Measurements from ENCODE around the gene APBA3. TPM values are rescaled to one million over a fixed set of nuclear protein-coding genes. Genes with fewer than 3 reads are reported as not detected.

The APBA3 gene
- 11.3 TPM for total RNA-seq

GRCh38 chr19:3761382-3762129 lies at the start of gene APBA3:
TSS of gene APBA3 (minus strand) at chr19:3761692. CDS start at chr19:3760264, 1,428 bp downstream.

GRCh38 chr19:3785938-3786824 lies 24.7 kb upstream of the APBA3 start, which contains the start of gene MATK:
TSS of gene MATK (minus strand) at chr19:3786381. CDS start at chr19:3785135, 1,246 bp downstream.

GRCh38 chr19:3771906-3772455 lies 10.5 kb upstream of the APBA3 start, which contains the start of gene RAX2:
TSS of gene RAX2 (minus strand) at chr19:3772228. CDS start at chr19:3771742, 486 bp downstream.

GRCh38 chr19:3762501-3763459 lies 1.3 kb upstream of the APBA3 start, which contains the start of gene MRPL54:
TSS of gene MRPL54 (plus strand) at chr19:3762682. CDS start at chr19:3762701, 19 bp downstream.

GRCh38 chr19:3708207-3708931 lies 53.1 kb downstream of the APBA3 start, which contains the start of gene TJP3:
TSS of gene TJP3 (plus strand) at chr19:3708384. CDS start at chr19:3728433, 20,049 bp downstream.

Small RNA genes lying within 50 kb of the gene (small RNA-seq; reads per million reads assigned to genes)
- gene AC005777.1, result not detected

Other genes starting within 250 kb of the APBA3 start
- not detected for gene TEKTIP1, start 222.5 kb downstream of the APBA3 start, total RNA-seq
- 38.5 TPM for gene MFSD12, start 204.1 kb downstream of the APBA3 start, total RNA-seq
- 20.8 TPM for gene HMG20B, start 188.7 kb downstream of the APBA3 start, total RNA-seq
- 0.23 TPM for gene GIPC3, start 176.2 kb downstream of the APBA3 start, total RNA-seq
- gene TBXA2R, start 154.8 kb downstream of the APBA3 start, total RNA-seq, result 1.4 TPM
- 16.6 TPM for gene CACTIN, start 134.9 kb downstream of the APBA3 start, total RNA-seq
- gene PIP5K1C, start 61.2 kb downstream of the APBA3 start, total RNA-seq, result 27.9 TPM
- gene TJP3, start 53.3 kb downstream of the APBA3 start, total RNA-seq, result 1.2 TPM
- 34.4 TPM for gene MRPL54, start 990 bp upstream of the APBA3 start, total RNA-seq
- not detected for gene RAX2, start 10.5 kb upstream of the APBA3 start, total RNA-seq
- 25.1 TPM for gene MATK, start 24.7 kb upstream of the APBA3 start, total RNA-seq
- gene ZFR2, start 107.3 kb upstream of the APBA3 start, total RNA-seq, result 12.0 TPM
- gene ATCAY, start 119.0 kb upstream of the APBA3 start, total RNA-seq, result 105 TPM
- gene NMRK2, start 171.4 kb upstream of the APBA3 start, total RNA-seq, result not detected
- gene DAPK3, start 209.4 kb upstream of the APBA3 start, total RNA-seq, result 58.1 TPM
- gene EEF2, start 223.8 kb upstream of the APBA3 start, total RNA-seq, result 1,635 TPM
- 21.9 TPM for gene PIAS4, start 246.0 kb upstream of the APBA3 start, total RNA-seq

All from diencephalon (tissue), 1 donor.